ENCODE measurements around the gene SHCBP1L.

DNA sequence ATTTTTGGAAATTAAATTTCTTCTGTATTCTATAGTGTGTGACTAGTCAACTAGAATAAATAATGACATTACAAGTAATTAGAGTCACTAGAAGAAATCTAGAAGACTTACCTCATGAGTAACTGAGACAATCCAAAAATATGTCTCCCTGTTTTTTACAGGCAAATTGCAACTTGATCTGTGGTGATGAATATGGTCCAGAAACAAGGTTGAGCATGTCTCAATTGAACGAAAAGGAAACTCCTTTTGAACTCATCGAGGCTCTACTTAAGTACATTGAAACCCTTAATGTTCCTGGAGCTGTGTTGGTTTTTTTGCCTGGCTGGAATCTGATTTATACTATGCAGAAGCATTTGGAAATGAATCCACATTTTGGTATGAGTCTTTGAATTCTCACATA is 77.1 kb downstream of the SHCBP1L start:
- TF ChIP-seq, protein P1, sequence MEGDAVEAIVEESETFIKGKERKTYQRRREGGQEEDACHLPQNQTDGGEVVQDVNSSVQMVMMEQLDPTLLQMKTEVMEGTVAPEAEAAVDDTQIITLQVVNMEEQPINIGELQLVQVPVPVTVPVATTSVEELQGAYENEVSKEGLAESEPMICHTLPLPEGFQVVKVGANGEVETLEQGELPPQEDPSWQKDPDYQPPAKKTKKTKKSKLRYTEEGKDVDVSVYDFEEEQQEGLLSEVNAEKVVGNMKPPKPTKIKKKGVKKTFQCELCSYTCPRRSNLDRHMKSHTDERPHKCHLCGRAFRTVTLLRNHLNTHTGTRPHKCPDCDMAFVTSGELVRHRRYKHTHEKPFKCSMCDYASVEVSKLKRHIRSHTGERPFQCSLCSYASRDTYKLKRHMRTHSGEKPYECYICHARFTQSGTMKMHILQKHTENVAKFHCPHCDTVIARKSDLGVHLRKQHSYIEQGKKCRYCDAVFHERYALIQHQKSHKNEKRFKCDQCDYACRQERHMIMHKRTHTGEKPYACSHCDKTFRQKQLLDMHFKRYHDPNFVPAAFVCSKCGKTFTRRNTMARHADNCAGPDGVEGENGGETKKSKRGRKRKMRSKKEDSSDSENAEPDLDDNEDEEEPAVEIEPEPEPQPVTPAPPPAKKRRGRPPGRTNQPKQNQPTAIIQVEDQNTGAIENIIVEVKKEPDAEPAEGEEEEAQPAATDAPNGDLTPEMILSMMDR (IDR thresholded peaks at IDR 0.05), result no peak
- TF ChIP-seq POLR2A (IDR thresholded peaks at IDR 0.05) (no peak), EP300 (IDR thresholded peaks at IDR 0.05) (no peak)

Data from sigmoid colon (tissue), 4 donors.